Right lobe of liver (tissue), 6 donors: ENCODE results near the gene CDKN3. TPM values are rescaled to one million over a fixed set of nuclear protein-coding genes. Genes with fewer than 3 reads are reported as not detected.
"Not testable (repeated sequence)": the region's sequence is repeated elsewhere in the genome, so short reads cannot be mapped to it uniquely, and the experiment has no call there.

Source experiments
- ATAC-seq, 4 donors: fragments of 200-7000 bp; cut with Tn5 transposase; one replicate each; pipeline ENCODE4 v1.9.1; 2020; ENCODE audit warnings: mild to moderate bottlenecking in 4 of 4, moderate library complexity in 4 of 4
- DNase-seq, 3 donors: peaks; one replicate each; pipeline ENCODE4 v3.0.0-alpha.2; 2020
- H3K27ac ChIP-seq, 3 donors: fragments of 200-600 bp; one replicate each; pipeline ENCODE4 v1.8.0; 2022
- H3K27me3 ChIP-seq, 2 donors: fragments of 200-600 bp; one replicate each; pipeline ENCODE4 v1.8.0; 2022
- H3K36me3 ChIP-seq, 4 donors: fragments of 200-600 bp; sonication (generic) in 1 of 4; one replicate each; pipeline versions ENCODE4 v1.5.1 to v1.8.0; 2017 to 2022; ENCODE audit warnings: control low read depth in 1 of 4
- H3K4me1 ChIP-seq, 4 donors: fragments of 200-600 bp; sonication (generic) in 1 of 4; one replicate each; pipeline versions ENCODE4 v1.5.1 to v1.8.0; 2017 to 2022; ENCODE audit warnings: control low read depth in 1 of 4
- H3K4me3 ChIP-seq, 3 donors: fragments of 200-600 bp; one replicate each; pipeline ENCODE4 v1.8.0; 2022
- H3K9me3 ChIP-seq, 4 donors: fragments of 200-600 bp; sonication (generic) in 1 of 4; one replicate each; pipeline versions ENCODE4 v1.5.1 to v1.8.0; 2017 to 2022; ENCODE audit warnings: control low read depth in 1 of 4
- POLR2A ChIP-seq: fragments of 450-650 bp; IDR thresholded peaks from one replicate; pipeline ENCODE4 v1.6.1; 2017; ENCODE audit warnings: antibody characterized with exemption, mild to moderate bottlenecking
- WGBS: methylation state at CpG from one replicate; pipeline ENCODE4 v1.1.6; 2018; ENCODE audit warnings: low coverage, low lambda C conversion rate; ENCODE audit not compliant: insufficient coverage; ENCODE audit errors: missing lambda C conversion rate; 5-methylcytosine and 5-hydroxymethylcytosine counted together
- intact Hi-C, 2 donors: fragments of 100-400 bp; cut with DNase I; formaldehyde crosslinking; loops; one replicate each; pipeline versions ENCODE4 v1.11.2 to v1.14.1; 2022
- total RNA-seq, 6 experiments: library from RNA; depleted of rRNA in 2 of 6; stranded (reverse); fragments of >200 nt in 2 of 6; fragmentation: NEBNext Ultra II Directional in 3 of 6; extraction: Animal tissue kit (Norgen Biotek cat#: 25700) in 3 of 6; gene quantifications; one replicate each; pipeline versions ENCODE4 v1.1.0 to v1.2.4, GENCODE V29; 2016 to 2023
- TF ChIP-seq, protein P1 (sequence below), 4 donors: fragments of 200-600 bp in 3 of 4; fragments of 450-650 bp in 1 of 4; IDR thresholded peaks; one replicate each; pipeline versions ENCODE4 v1.5.1 to v1.8.0; 2016 to 2022; ENCODE audit warnings: antibody characterized with exemption in 4 of 4, mild to moderate bottlenecking in 2 of 4
- donor health status: DM: no; HTN: yes; CAD: no.
- donor health status: DM: no; HTN: no; CAD: no.
- donor health status: DM: no; HTN: no; CAD: no.
- donor health status: DM: no; HTN: yes; CAD: no.
- donor health status: DM: no; HTN: yes; CAD: no.

CDKN3 gene
- total RNA-seq, 6 experiments from 2014 or later: 0.59 to 7.3 (median 2.4) TPM; not detected in 1

DNA sequence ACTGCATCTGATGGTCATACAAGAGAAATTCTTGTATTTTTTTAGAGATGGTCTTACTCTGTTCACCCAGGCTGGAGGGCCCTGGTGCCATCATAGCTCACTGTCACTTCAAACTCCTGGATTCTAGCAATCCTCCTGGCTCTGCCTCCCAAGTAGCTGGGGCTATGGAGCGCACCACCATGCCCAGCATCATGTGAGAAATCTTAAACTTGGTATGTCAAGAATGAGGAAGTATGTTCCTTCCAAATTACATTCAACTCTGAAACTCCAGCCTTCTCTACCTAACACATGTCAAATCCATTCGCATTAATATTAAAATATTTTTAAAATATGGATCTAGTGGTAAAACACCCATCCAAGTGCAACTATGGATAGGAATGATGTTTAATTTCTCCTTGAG, 27.5 kb upstream of the CDKN3 start:
- Histone ChIP-seq H3K27ac (no peak overlapping the region), H3K9me3 (no peaks in the 10 kb centered on the region), H3K4me3 (no peak overlapping the region), H3K4me1 (peaks cover 0 to 8% (median 0%) of the 10 kb centered on the region in 4 donors), H3K27me3 (no peaks in the 10 kb centered on the region), H3K36me3 (no peaks in the 10 kb centered on the region)
- DNase-seq: no peak
- no peak for TF ChIP-seq POLR2A
- TF ChIP-seq, protein P1, sequence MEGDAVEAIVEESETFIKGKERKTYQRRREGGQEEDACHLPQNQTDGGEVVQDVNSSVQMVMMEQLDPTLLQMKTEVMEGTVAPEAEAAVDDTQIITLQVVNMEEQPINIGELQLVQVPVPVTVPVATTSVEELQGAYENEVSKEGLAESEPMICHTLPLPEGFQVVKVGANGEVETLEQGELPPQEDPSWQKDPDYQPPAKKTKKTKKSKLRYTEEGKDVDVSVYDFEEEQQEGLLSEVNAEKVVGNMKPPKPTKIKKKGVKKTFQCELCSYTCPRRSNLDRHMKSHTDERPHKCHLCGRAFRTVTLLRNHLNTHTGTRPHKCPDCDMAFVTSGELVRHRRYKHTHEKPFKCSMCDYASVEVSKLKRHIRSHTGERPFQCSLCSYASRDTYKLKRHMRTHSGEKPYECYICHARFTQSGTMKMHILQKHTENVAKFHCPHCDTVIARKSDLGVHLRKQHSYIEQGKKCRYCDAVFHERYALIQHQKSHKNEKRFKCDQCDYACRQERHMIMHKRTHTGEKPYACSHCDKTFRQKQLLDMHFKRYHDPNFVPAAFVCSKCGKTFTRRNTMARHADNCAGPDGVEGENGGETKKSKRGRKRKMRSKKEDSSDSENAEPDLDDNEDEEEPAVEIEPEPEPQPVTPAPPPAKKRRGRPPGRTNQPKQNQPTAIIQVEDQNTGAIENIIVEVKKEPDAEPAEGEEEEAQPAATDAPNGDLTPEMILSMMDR (IDR thresholded peaks at IDR 0.05): no peak
- no peak for ATAC-seq
- WGBS: 88% methylated on average over 1 of the region's 2 CpGs
- intact Hi-C loops: no loop called here

DNA sequence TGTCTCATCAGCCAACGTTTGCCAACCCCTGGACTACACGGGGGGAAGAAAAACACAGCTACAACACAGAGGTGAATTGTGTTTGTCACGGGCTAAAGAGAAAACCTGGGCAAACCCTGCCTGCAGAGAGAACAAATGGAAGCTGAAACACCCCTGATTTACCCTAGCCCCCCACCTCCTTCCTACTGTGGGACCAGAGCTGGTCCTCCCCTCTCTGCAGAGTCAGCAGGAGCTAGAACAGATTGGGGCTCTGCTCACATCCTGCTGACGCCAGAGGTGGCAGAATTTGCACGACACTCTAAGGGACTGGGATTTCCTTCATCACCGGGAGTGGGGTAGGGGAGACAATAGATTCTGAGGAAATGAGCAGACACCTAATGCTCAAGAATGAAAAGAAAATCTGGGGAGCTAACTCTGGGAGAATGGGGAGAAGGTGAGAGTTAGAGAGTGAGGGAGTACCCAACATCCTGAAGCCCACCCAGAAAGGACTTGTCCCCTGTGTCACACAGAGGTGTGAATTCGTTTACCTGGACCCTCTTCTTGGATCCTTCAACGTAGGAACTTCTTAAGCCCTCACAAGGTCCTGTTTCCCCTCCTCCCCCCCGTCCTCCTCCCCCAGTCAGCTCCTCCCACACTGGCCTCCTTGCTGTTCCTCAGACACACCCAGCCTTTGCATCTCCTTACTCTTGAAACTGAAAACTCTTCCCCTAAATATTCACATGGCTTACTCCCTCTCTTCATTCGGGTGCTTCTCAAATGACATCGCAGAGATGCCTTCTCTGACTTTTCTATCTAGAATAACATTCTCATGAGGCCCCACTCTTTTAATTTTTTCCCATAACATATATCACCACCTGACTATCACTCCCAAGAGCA, 26.2 kb upstream of the CDKN3 start:
- Histone ChIP-seq H3K9me3 (no peaks in the 10 kb centered on the region), H3K4me3 (no peak overlapping the region), H3K27ac (no peak overlapping the region), H3K27me3 (no peaks in the 10 kb centered on the region), H3K4me1 (no peaks in the 10 kb centered on the region), H3K36me3 (no peaks in the 10 kb centered on the region)
- intact Hi-C loops: no loop called here
- no peak for TF ChIP-seq POLR2A
- TF ChIP-seq, protein P1 (IDR thresholded peaks at IDR 0.05): no peak
- DNase-seq (no peak), ATAC-seq (no peak)
- 66% methylated on average over 9 of the region's 11 CpGs for WGBS

DNA sequence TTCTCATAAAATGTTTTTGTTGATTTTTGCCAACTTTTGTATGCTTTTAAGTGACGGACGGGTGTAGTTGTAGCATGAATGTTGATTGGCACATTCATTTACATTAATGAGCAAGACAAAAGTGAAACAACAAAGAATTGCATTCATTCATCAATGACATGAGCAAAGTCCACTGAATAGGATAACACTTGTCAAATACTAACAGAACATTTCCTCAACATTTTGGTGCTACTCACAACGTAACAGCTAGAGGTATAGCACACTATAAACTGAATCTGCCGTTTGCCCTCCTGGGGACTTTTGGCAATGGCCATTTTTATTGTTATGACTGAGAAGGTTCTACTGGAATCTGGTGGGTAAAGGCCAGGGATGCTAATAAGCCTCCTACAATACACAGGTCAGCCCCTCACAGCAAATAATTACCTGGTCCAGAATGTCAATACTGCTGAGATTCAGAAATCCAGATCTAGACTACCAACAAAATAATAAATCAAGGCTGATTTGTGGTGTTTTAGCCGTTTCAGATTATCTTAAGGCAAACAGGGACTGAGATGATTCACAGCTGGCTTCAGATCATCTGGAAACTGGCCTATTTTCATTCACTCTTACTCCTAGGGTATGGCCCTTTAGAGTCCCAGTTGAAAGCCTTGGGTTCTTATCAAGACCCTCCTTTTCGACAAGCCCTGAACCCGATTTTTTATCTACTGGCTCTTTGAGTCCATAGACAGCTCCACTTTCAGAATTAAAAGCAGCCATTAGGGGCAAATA, 22.5 kb upstream of the CDKN3 start:
- DNase-seq: no peak
- no peaks in the 10 kb centered on the region for H3K9me3 ChIP-seq
- no peak overlapping the region for H3K4me3 ChIP-seq
- ATAC-seq: peak in 1 of 4 donors; percentile 81
- no peaks in the 10 kb centered on the region for H3K36me3 ChIP-seq
- no peak for TF ChIP-seq POLR2A
- TF ChIP-seq, protein P1 (IDR thresholded peaks at IDR 0.05): no peak
- H3K4me1 ChIP-seq: no peaks in the 10 kb centered on the region
- no peaks in the 10 kb centered on the region for H3K27me3 ChIP-seq
- no peak overlapping the region for H3K27ac ChIP-seq
- WGBS: 64% methylated on average over 7 of the region's 7 CpGs
- intact Hi-C loops: no loop called here

DNA sequence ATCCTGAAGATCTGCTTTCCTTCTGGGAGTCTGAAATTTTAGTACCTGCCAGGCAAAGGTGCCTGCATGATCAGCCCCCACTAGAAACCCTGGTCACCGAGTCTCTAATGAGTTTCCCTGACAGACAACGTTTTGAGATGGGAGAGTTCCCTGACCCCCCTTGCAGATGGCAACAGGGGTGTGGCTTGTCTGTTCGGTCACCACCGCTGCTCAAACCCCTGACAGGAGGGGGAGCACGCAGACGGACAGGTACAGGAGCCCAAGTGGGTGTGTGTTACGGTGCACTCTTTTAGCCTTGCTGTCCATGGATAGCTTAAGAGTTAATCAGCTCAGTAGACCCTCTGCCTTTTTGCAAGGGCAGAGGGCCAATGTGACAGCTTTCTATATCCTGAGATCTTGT, 19.3 kb upstream of the CDKN3 start:
- Histone ChIP-seq H3K27me3 (no peaks in the 10 kb centered on the region), H3K4me3 (no peak overlapping the region), H3K9me3 (no peaks in the 10 kb centered on the region), H3K27ac (no peak overlapping the region), H3K4me1 (no peaks in the 10 kb centered on the region), H3K36me3 (no peaks in the 10 kb centered on the region)
- no peak for DNase-seq
- WGBS: 37% methylated on average over 3 of the region's 7 CpGs
- no peak for ATAC-seq
- intact Hi-C loops: no loop called here
- TF ChIP-seq POLR2A: no peak
- TF ChIP-seq, protein P1 (IDR thresholded peaks at IDR 0.05): no peak

DNA sequence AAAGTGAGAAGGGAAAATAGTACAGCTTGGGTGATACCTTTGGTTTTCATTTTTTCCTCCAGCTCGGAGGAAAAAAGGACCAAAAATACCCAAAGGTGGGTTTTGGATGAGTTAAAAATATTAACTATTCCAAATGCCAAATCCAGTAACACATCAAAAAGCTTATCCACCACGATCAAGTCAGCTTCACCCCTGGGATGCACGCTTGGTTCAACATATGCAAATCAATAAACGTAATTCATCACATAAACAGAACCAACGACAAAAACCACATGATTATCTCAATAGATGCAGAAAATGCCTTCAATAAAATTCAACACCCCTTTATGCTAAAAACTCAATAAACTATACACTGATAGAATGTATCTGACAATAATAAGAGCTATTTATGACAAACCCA, 17.9 kb upstream of the CDKN3 start:
- H3K27ac ChIP-seq, H3K4me3 ChIP-seq, ATAC-seq, H3K27me3 ChIP-seq, DNase-seq, H3K4me1 ChIP-seq, H3K36me3 ChIP-seq, intact Hi-C loops, H3K9me3 ChIP-seq: not testable (repeated sequence)
- 53% methylated on average over 5 of the region's 5 CpGs for WGBS

DNA sequence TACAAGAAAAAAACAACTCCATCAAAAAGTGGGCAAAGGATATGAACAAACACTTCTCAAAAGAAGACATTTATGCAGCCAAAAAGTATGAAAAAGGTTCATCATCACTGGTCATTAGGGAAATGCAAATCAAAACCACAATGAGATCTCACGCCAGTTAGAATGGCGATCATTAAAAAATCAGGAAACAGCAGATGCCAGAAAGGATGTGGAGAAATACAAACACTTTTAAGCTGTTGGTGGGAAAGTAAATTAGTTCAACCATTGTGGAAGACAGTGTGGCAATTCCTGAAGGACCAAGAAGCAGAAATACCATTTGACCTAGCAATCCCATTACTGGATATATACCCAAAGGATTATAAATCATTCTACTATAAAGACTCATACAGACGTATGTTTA, 16.2 kb upstream of the CDKN3 start:
- WGBS: 45% methylated on average over 3 of the region's 3 CpGs
- H3K27me3 ChIP-seq, ATAC-seq, H3K36me3 ChIP-seq, H3K9me3 ChIP-seq, H3K27ac ChIP-seq, intact Hi-C loops, DNase-seq, H3K4me1 ChIP-seq, H3K4me3 ChIP-seq: not testable (repeated sequence)
